NT2/D1 (cell line): Measurements from ENCODE around the gene PTGDS.
A peak's percentile ranks its signal among the peaks of the same experiment; 100 is the strongest.

ENCODE experiments used
- DNase-seq: peaks from one replicate; pipeline ENCODE4 v3.0.0-alpha.2; 2011; ENCODE audit warnings: low read depth, low spot score
- H3K27me3 ChIP-seq: 2 replicates; pipeline ENCODE4 v1.6.0; 2011; ENCODE audit warnings: mild to moderate bottlenecking; ENCODE audit not compliant: insufficient read length, insufficient read depth
- H3K36me3 ChIP-seq: 2 replicates; pipeline ENCODE4 v1.6.1; 2011; ENCODE audit warnings: mild to moderate bottlenecking, low read length, mixed read lengths; ENCODE audit not compliant: insufficient read depth, insufficient read length
- H3K4me1 ChIP-seq: 2 replicates; pipeline ENCODE4 v1.5.1; 2011; ENCODE audit not compliant: insufficient read depth, insufficient read length
- H3K4me3 ChIP-seq: 2 replicates; pipeline ENCODE4 v1.5.1; 2011; ENCODE audit warnings: low read depth; ENCODE audit not compliant: insufficient read length
- H3K9ac ChIP-seq: 2 replicates; pipeline ENCODE4 v1.6.0; 2011; ENCODE audit warnings: low read depth; ENCODE audit not compliant: insufficient read length
- H3K9me3 ChIP-seq: 2 replicates; pipeline ENCODE4 v1.5.1; 2011; ENCODE audit warnings: mild to moderate bottlenecking, low read length; ENCODE audit not compliant: insufficient read depth
- SUZ12 ChIP-seq: IDR thresholded peaks from 2 replicates; pipeline ENCODE4 v1.6.1; 2011; ENCODE audit not compliant: insufficient read length, insufficient read depth; ENCODE audit errors: extremely low read depth
- YY1 ChIP-seq: IDR thresholded peaks from 2 replicates; pipeline ENCODE4 v1.6.1; 2011; ENCODE audit not compliant: insufficient read length, insufficient read depth
- ZNF274 ChIP-seq: IDR thresholded peaks from 2 replicates; pipeline ENCODE4 v1.6.1; 2011; ENCODE audit warnings: mild to moderate bottlenecking, low read depth, low read length

PTGDS gene

GRCh38 chr9:136947028-136947891 is 30.0 kb upstream of the PTGDS start:
- H3K4me1 ChIP-seq: peaks cover 32% of the 10 kb centered on the region
- no peaks in the 10 kb centered on the region for H3K27me3 ChIP-seq
- no peaks in the 10 kb centered on the region for H3K9me3 ChIP-seq
- no peak for DNase-seq
- H3K9ac ChIP-seq: no peak overlapping the region
- TF ChIP-seq ZNF274: no peak
- TF ChIP-seq SUZ12: no peak
- TF ChIP-seq YY1: no peak
- no peak overlapping the region for H3K4me3 ChIP-seq
- H3K36me3 ChIP-seq: peaks cover 13% of the 10 kb centered on the region

- DNase-seq: no peak
- Histone ChIP-seq H3K4me3 (no peak overlapping the region), H3K4me1 (peaks cover 32% of the 10 kb centered on the region), H3K9me3 (no peaks in the 10 kb centered on the region), H3K9ac (no peak overlapping the region), H3K27me3 (no peaks in the 10 kb centered on the region), H3K36me3 (peaks cover 5% of the 10 kb centered on the region)
- TF ChIP-seq SUZ12: no peak
- no peak for TF ChIP-seq ZNF274
- no peak for TF ChIP-seq YY1
Measured at GRCh38 chr9:136947955-136948510, 29.3 kb upstream of the PTGDS start.

GRCh38 chr9:136949239-136949816 is 28.0 kb upstream of the PTGDS start:
- no peaks in the 10 kb centered on the region for H3K27me3 ChIP-seq
- DNase-seq: no peak
- peak overlapping the region; percentile 77 for H3K4me3 ChIP-seq
- H3K36me3 ChIP-seq: no peaks in the 10 kb centered on the region
- no peaks in the 10 kb centered on the region for H3K9me3 ChIP-seq
- H3K9ac ChIP-seq: peak overlapping the region; percentile 74
- peaks cover 30% of the 10 kb centered on the region for H3K4me1 ChIP-seq
- no peak for TF ChIP-seq ZNF274

- H3K4me1 ChIP-seq: peaks cover 27% of the 10 kb centered on the region
- no peaks in the 10 kb centered on the region for H3K36me3 ChIP-seq
- peak overlapping the region; percentile 77 for H3K4me3 ChIP-seq
- H3K9ac ChIP-seq: peak overlapping the region; percentile 96
- H3K27me3 ChIP-seq: no peaks in the 10 kb centered on the region
- TF ChIP-seq YY1 (no peak), SUZ12 (no peak), ZNF274 (no peak)
- no peaks in the 10 kb centered on the region for H3K9me3 ChIP-seq
- DNase-seq: peak; percentile 89
Measured at GRCh38 chr9:136949817-136950655, 27.3 kb upstream of the PTGDS start.

- Histone ChIP-seq H3K9ac (peak overlapping the region; percentile 96), H3K4me1 (peaks cover 21% of the 10 kb centered on the region), H3K4me3 (peak overlapping the region; percentile 77), H3K36me3 (no peaks in the 10 kb centered on the region), H3K9me3 (no peaks in the 10 kb centered on the region), H3K27me3 (peaks cover 2% of the 10 kb centered on the region)
- no peak for TF ChIP-seq ZNF274
- no peak for TF ChIP-seq YY1
- TF ChIP-seq SUZ12: no peak
- no peak for DNase-seq
Measured at GRCh38 chr9:136950656-136951276, 26.5 kb upstream of the PTGDS start.

- no peak within 1 kb of the TSS for H3K4me3 ChIP-seq
- H3K9ac ChIP-seq: peak within 1 kb of the TSS; percentile 50
- no peaks in the 10 kb centered on the region for H3K9me3 ChIP-seq
- no peaks in the 10 kb centered on the region for H3K36me3 ChIP-seq
- DNase-seq: no peak
- peaks cover 19% of the 10 kb centered on the region for H3K4me1 ChIP-seq
- peaks cover 5% of the 10 kb centered on the region for H3K27me3 ChIP-seq
- TF ChIP-seq ZNF274 (no peak), SUZ12 (no peak), YY1 (no peak)
Measured at GRCh38 chr9:136951541-136952320, 25.6 kb upstream of the PTGDS start, which contains the start of gene LCN12. Gene LCN12, plus strand, starts transcription at chr9:136952273. Its CDS starts 55 bp downstream, at chr9:136952328.
